GM18511 (cell line): ENCODE results near the gene TEX264.
"Not testable (repeated sequence)": the region's sequence is repeated elsewhere in the genome, so short reads cannot be mapped to it uniquely, and the experiment has no call there.

ENCODE experiments used
- ATAC-seq: cut with Tn5 transposase; IDR thresholded peaks from one replicate; pipeline ENCODE4 v1.9.1; 2021; ENCODE audit warnings: mild to moderate bottlenecking, moderate library complexity; ENCODE audit not compliant: unreplicated experiment

The TEX264 gene

GRCh38 chr3:51712963-51713362, 41.9 kb downstream of the TEX264 start:
- no peak for ATAC-seq

GRCh38 chr3:51715231-51715976, 44.4 kb downstream of the TEX264 start:
- no peak for ATAC-seq

- ATAC-seq: no peak
Observed at GRCh38 chr3:51715977-51716294, 44.9 kb downstream of the TEX264 start.

GRCh38 chr3:51716805-51717204, 45.8 kb downstream of the TEX264 start:
- no peak for ATAC-seq

GRCh38 chr3:51717446-51717845, 46.4 kb downstream of the TEX264 start:
- no peak for ATAC-seq

- ATAC-seq: no peak
Observed at GRCh38 chr3:51717947-51718346, 46.9 kb downstream of the TEX264 start.

GRCh38 chr3:51718547-51719409, 47.7 kb downstream of the TEX264 start:
- ATAC-seq: peak; percentile 73

- ATAC-seq: no peak
Observed at GRCh38 chr3:51719410-51720025, 48.5 kb downstream of the TEX264 start.

- ATAC-seq: no peak
Observed at GRCh38 chr3:51720292-51721061, 49.4 kb downstream of the TEX264 start.

GRCh38 chr3:51721062-51721745, 50.2 kb downstream of the TEX264 start:
- no peak for ATAC-seq

- no peak for ATAC-seq
Observed at GRCh38 chr3:51722362-51722761, 51.3 kb downstream of the TEX264 start.

- no peak for ATAC-seq
Observed at GRCh38 chr3:51727500-51727899, 56.4 kb downstream of the TEX264 start.

- no peak for ATAC-seq
Observed at GRCh38 chr3:51729042-51729633, 58.1 kb downstream of the TEX264 start.

GRCh38 chr3:51733859-51734571, 63.0 kb downstream of the TEX264 start:
- no peak for ATAC-seq

- no peak for ATAC-seq
Observed at GRCh38 chr3:51734572-51734907, 63.5 kb downstream of the TEX264 start.

GRCh38 chr3:51735039-51735438, 64.0 kb downstream of the TEX264 start:
- no peak for ATAC-seq

- no peak for ATAC-seq
Observed at GRCh38 chr3:51735950-51736349, 64.9 kb downstream of the TEX264 start.

GRCh38 chr3:51739110-51739509, 68.1 kb downstream of the TEX264 start:
- no peak for ATAC-seq

GRCh38 chr3:51742320-51742719, 71.3 kb downstream of the TEX264 start:
- not testable (repeated sequence) for ATAC-seq

- ATAC-seq: not testable (repeated sequence)
Observed at GRCh38 chr3:51742978-51743377, 71.9 kb downstream of the TEX264 start.
